HG03521 (cell line): ENCODE data around the gene CLUH.
A peak's percentile ranks its signal among the peaks of the same experiment; 100 is the strongest.

Experiments used
- ATAC-seq: cut with Tn5 transposase; IDR thresholded peaks from one replicate; pipeline ENCODE4 v1.9.1; 2021; ENCODE audit warnings: mild to moderate bottlenecking, moderate library complexity; ENCODE audit not compliant: unreplicated experiment

Gene CLUH, protein sequence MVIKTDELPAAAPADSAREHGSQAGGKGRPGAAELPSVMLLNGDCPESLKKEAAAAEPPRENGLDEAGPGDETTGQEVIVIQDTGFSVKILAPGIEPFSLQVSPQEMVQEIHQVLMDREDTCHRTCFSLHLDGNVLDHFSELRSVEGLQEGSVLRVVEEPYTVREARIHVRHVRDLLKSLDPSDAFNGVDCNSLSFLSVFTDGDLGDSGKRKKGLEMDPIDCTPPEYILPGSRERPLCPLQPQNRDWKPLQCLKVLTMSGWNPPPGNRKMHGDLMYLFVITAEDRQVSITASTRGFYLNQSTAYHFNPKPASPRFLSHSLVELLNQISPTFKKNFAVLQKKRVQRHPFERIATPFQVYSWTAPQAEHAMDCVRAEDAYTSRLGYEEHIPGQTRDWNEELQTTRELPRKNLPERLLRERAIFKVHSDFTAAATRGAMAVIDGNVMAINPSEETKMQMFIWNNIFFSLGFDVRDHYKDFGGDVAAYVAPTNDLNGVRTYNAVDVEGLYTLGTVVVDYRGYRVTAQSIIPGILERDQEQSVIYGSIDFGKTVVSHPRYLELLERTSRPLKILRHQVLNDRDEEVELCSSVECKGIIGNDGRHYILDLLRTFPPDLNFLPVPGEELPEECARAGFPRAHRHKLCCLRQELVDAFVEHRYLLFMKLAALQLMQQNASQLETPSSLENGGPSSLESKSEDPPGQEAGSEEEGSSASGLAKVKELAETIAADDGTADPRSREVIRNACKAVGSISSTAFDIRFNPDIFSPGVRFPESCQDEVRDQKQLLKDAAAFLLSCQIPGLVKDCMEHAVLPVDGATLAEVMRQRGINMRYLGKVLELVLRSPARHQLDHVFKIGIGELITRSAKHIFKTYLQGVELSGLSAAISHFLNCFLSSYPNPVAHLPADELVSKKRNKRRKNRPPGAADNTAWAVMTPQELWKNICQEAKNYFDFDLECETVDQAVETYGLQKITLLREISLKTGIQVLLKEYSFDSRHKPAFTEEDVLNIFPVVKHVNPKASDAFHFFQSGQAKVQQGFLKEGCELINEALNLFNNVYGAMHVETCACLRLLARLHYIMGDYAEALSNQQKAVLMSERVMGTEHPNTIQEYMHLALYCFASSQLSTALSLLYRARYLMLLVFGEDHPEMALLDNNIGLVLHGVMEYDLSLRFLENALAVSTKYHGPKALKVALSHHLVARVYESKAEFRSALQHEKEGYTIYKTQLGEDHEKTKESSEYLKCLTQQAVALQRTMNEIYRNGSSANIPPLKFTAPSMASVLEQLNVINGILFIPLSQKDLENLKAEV (N-terminal part only)

DNA sequence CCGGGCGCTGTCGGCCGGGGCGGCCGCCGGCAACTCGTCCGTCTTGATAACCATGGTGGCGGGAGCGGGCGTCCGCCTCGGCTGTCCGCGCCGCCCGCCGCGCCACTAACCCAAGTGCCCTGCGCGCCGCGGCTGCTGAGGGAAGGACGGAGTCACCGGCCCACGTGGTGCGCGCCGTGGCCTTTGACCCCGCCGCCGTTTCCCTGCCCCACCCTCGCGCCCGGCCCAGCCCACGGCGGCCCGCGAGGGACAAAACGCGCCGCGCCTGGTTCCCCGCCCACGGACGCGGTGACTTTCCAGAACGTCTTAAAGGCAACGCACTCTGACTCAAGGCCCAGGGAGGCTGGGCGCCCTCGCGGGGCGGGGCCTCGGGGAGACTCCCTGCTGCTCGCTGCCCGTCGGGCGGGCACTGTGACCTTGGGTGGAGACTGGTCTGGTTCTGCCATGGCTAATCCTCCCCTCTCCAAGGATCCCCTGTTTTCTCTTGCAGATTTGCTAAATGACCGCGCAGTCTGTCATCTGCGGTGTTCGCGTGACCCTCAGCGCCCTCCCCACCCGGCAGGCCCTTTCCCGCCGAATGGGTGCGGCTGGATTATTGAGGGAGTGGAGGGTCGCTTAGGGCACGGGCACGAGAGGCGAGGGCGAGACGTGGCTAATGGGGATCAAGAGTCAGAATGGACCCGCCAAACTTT, at the start of gene CLUH:
Gene CLUH (minus strand): TSS at position 157 of the 692 bp plus-strand sequence. CDS start 103 bp downstream, at position 54.
- ATAC-seq: peak; percentile 79

DNA sequence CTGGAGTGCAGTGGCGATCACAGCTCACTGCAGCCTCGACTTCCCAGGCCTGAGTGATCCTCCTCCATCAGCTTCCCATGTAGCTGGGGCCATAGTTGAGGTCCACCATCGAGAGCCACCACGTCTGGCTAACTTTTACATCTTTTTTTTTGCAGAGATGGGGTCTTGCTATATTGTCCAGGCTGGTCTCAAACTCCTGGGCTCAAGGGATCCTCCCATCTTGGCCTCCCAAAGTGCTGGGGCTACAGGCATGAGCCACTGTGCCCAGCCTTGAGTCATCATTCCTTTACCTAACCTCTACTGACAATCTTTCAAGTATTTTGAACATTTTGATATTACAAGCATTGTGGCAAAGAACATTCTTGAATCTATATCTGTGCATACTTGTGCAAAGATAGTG, 47.3 kb upstream of the CLUH start:
- ATAC-seq: no peak

DNA sequence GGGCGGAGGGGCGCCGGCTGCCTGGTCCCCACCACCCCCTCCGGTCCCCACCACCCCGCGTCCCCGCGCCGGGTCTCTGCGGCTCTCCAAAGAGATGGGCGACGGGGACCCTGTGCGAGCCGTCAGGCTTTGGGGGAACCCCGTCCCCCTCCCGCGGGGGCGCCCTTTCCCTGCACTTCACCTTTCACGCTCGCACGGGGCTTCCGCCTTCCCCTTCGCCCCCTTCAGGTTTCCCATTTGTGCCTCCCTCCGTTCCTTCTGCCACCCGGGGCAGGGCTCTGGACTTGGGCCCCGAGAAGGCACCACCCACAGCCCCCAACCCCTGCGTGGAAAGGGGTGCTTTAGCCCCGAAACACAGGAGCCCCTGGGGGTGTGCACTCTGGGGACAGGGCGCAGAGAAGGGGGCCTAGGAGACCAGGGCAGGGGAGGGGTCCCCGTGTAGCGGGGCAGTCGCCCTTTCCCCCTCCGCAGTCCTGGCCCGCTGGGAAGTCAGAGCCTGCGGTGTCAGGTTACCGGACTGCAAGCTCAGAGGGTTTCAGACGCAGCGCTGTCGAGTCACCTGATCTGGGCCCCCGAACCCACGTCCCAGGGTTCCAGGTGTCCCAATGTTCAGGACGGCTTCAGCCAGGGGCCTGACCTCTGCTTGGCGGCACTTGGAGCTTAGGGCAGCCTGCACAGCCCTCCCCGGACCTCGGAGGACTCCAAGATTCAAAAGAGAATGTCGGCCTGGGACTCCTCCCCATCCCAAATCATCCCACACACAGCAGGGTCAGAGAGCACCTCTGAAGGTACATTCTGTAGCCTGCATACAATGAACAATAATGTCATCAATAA, 44.5 kb upstream of the CLUH start:
- no peak for ATAC-seq

DNA sequence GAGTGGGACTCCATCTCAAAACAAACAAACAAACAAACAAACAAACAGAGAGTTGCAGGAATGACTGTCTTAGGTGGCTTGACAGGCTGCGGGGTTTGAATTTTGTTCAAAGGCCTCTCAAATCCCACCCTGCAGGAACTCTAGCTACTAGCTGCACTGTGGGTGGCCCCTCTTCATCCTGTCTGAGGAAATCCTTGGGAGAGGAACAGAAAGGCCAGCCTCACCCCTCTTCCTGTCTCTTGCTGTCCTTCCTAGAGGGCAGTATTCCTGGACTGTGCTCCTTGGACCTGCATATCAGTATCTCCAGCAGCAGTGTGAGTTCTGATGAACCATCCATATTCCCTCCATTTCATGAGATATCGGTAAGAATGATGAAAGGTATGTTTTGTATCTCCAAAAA, 39.9 kb upstream of the CLUH start:
- ATAC-seq: no peak

DNA sequence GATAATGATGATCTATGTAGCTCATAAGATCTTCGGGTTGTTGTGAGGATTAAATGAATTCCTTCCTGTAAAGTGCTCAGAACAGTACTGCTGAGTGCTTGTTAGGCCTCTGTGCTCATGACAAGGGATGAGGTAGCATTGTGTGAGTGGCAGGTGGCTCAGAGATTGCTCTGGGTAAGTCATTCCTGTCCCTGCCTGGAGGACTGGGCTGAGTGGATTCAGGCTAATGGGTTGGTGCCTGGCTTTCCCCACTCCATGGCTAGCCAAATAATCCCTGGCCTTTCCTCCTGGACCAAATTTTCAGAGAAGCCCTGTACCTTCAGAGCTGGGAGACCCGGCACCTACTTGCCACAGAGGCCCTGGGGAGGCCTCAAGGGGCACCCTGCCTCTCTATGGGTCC, 39.2 kb upstream of the CLUH start:
- no peak for ATAC-seq

DNA sequence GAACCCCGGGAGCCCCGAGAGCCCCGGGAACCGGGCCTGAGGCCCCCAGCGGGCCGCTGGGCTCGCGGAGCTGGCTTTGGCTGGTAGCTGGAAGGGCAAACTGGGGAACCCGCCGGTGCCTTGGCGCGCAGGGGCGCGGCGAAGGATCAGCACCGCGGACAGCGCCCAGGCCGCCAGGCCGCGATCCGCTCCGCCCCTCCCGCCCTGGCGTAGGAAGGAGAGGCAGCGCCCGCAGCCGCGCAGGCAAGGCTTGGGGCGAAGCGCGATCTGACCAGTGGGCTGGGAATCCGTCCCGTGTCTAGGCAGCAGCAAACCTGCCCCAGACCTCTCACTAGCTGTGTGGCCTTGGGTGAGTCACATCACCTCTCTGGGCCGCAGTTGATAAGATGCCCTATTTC, 38.2 kb upstream of the CLUH start:
- ATAC-seq: peak; percentile 62

DNA sequence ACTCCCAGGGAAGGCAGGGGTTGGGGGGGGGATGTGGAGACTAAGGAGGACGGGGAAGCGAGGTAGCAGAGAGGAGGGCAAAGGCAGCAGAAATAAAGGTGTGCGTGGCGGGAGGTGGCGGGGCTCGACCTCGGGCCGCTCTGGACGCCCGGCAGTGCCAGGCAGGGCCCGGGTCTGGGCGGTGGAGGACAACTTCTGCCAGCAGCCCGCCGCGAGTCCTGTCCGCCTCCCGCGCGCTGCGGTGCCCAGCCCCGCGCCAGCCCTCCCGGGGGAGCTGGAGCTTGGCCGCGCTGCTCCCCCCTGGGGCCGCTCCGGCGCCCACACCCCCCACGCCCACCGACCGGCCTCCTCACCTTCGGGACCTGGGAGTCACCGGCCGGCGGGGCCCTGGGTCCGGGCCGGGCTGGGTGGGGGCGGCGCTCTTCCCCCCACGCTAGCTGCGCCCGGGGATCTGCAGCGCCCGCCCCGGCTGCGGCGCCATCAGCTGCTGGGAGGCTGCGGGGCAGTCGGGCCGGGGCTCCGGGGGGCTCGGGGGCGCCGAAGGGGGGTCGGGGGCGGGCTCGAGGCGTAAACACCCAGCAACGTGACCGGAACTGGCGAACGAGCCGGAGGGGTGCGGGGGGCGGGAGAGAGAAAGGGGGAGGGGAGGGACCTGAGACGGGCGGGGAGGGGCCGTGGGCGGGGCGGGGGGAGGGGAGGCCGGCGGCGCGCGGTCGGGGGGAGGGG, 37.7 kb upstream of the CLUH start, which contains the start of gene CCDC92B:
Gene CCDC92B (minus strand): TSS at position 595 of the 726 bp plus-strand sequence. CDS start 14,507 bp downstream, outside the sequence.
- no peak for ATAC-seq

DNA sequence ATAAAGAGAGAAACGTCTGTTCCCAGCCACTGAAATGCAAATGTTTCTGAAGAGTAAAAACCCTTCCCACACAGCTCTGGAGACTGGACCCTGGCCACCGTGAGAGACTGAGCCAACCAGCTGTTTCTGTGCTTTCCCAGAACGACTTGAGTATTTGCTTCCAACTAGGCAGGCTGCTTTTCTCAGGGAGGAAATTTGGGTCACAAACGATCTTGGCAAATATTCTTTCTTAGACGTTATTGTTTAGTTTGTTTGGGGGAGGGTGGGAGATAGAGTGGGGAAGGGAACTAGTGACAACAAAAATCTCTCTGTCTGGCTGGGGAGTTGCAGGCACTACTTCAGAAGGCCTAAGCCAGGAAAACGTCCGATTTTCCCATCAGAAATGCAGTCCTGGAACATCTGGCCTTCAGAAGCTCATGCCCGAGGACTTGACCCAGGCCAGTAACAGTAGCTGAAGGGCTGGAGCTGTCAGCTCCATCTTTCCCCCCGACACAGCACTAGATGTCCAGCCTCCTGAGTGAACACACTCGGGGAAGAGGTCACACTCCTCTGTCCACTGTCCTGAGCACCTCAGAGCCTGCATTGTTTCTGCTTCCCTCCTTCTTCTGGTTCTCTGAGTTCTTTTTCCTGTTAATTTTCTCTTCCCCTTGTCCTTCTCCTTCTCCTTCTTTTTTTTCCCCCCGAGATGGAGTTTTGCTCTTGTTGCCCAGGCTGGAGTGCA, 33.9 kb upstream of the CLUH start:
- no peak for ATAC-seq

DNA sequence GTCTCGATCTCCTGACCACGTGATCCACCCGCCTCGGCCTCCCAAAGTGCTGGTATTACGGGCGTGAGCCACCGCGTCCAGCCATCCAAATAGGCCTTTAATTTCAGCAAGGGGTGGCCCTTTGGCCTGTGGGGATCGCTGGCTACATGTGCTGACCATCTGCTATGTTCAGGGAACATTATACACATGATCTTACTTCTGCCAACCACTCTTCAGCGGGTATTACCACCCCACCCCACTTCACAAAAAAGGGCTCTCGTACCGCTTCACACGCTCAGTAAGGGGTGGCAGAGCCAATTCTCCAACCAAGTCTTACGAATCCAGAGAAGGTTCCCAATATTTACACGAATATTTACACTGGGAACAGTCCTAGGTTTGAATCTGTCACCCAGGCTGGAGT, 26.1 kb upstream of the CLUH start:
- ATAC-seq: no peak

DNA sequence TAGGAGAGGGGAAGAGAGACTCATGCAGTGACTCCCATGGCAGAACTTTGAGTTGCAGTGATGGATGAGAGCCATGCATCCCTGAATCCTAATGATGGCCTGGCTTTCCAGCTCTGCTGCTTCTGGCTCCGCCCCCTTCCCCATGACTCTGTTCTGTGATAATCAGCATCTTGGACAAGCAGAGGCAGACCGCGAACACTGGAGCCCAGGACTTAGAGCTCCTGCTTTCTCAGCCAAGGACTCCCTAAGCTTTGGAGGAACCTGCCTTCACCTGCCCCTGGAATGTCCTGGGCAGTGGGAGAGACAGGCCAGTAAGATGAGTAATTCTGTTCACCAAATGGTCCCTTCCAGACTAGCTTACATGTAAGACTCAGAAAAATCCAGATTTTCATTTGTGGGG, 25.4 kb upstream of the CLUH start:
- no peak for ATAC-seq

DNA sequence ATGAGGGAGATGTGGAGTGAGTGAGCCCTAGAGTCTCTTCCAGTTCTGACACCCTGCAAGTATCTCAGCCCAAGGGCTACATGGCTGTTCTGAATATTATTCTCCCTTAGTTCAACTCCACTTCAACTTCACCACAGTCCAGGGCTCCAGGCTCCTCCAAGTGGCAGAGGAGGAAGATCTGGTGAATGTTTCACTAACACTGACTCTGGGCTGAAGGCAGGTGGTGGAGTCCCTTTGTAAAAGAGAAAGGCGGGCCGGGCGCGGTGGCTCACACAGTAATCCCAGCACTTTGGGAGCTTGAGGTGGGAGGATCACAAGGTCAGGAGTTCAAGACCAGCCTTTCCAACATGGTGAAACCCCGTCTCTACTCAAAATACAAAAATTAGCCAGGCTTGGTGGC, 24.3 kb upstream of the CLUH start:
- ATAC-seq: no peak

DNA sequence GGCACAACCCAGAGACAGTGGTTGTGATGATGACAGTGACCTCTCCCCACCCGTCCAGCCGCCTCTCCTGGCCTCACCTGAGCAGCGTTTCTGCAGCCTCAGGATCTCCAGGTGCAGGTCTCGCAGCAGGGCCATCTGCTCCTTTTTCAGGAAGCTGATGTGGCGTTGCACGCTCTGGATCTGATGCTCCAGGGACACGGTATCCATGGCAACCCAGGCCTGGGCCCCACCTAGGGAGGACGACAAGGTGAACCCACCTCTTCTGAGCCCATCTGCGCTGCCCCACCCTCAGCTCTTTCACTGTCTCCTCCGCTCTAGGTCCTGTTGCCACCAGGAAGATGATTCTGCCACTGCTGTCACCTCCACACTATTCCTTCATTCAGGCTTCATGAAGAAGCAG, 23.4 kb upstream of the CLUH start:
- ATAC-seq: no peak

DNA sequence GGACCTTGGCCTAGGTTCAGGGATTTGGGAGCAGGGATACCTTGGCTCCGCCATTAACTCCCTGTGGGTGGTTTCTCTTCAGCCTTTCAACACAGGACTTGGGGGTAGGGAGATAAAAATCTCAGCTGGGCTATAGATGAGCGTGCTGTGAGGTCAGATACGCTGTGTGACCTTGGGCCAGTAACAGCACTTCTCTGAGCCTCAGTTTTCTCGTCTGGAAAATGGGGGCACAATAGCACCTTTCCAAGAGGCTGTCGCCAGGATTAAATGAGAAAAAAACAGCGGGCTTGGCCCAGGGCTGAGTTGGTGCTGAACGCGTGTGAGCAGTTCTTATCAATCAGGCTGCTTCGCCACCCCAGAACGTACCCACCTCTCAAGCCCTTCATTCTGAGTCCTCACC, 20.2 kb upstream of the CLUH start:
- ATAC-seq: no peak

DNA sequence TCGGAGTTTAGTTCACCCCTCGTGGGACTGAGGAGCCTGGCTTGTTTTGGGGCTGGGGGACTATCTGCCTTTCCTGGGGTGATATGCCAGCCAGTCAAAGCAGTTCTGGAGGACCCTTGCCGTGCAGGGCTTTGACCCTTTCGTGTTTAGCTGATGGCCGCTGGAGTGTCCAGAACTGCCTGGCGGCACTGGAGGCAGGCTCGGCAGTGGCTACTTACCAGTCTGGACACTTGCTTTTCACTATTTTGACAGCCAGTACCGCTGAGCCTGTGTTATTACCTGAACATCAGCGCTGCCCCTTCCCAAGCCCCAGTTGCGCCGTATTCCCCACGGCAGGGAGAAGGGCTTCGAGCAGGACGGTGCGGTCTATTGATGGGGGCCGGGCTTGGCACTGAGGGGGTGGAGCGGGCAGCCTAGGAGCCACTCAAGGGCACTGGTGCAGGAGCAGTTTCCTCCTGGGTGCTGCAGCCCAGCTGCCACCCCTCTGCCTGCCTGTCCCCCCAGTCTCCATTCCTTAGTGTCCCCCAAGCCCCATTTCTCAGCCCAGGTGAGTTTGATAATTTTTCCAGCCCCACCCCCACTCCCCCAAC, 19.3 kb upstream of the CLUH start:
- no peak for ATAC-seq

DNA sequence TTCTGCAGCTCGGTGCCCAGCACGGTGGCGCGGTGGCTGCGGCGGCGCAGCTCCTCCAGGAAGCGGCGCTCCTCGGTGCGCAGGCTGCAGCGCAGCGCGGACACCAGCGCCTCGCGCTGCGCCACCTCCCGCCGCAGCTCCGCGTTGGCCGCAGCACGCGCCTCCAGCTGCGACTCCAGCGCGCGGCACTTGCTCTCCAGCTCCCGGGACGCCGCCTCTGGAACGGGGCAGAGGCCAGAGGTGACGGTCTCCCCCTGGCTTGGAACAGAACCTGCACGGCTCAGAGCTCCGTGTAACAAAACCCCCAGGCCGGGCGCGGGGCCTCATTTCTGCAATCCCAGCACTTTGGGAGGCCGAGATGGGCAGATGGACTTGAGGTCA, 13.2 kb upstream of the CLUH start:
- ATAC-seq: no peak

DNA sequence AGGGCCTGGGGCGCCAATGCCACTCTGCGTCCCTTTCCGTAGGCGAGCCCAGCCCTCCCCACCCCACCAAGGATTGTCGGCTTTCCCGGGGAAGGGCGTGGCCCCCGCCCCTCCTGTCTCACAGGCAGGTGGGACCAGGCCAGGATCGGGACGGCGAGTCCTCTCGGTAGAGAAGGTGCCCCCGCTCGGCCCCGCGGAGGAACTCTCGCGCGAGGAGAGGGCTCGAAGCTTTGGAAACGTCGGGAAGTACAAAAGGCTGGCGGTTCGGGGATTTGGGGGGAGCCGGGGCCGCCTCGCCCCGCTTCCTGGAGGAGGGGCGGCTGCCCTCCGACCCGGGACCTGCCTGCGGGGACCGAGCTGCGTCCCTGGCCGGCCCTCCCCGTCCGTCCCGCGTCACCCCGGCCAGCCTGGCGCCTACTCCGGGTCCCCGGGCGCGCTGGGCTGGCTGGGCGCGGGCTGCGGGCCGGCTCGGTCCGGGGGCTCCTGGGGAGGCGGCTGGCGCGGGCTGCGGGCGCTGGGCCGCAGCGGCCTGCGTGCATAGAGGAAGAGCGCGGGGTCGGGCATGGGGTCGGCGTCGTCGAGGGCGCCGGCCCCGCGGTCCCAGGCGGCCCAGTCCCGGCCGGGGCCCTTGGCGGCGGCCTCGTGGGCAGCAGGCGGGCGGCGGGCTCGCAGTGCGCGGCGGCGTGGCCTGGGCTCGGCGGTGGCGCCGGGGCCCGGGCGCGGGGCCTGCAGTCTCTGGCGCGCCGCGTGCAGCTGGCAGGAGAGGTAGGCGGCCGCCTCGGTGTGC, 12.6 kb upstream of the CLUH start:
- ATAC-seq: no peak

DNA sequence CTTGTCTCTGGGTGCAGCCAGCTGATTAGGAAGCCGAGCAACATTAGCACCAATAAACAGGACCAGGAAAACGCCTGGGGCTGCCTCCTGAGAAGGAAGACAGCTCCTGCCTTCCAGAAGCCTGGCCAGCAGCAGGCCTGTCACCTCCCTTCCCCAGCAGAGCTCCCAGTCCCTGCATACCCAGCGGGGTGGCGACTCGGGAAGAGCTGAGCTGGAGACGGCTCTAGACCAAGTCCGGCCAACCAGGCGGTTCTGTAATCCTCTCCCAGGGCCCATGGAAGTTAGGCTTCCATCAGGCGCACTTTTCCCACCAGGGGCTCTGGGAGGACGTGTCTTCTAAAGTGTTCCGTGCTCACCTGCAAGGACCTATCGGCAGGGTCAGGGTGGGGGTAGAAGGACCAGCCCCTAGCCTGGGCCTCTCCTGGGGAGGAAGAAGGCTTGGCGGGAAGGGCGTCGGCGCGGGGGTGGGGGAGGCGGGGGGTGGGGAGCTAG, 12.0 kb upstream of the CLUH start:
- ATAC-seq: no peak
